ENCODE measurements around the gene FRMD1.

DNA sequence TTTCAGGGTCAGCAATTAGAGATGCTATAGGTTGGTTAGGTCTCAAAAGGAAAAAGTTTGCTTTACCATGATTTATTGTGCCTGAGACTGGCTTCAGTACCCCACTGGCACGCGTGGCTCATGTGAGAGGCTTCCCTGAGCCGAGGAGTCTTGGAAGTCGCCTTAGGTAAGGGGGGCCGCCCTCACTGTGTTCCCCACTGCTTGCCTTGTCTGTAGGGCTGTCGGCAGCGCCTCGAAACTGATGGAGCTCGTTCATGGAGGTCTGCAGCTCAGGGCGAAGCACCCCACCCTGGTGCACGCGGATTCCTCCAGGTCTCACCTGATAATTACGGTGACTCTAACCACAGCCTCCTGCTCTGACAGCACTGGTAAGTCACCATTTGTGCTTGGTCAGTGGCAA is 39.2 kb downstream of the FRMD1 start:
- TF ChIP-seq, protein P1, sequence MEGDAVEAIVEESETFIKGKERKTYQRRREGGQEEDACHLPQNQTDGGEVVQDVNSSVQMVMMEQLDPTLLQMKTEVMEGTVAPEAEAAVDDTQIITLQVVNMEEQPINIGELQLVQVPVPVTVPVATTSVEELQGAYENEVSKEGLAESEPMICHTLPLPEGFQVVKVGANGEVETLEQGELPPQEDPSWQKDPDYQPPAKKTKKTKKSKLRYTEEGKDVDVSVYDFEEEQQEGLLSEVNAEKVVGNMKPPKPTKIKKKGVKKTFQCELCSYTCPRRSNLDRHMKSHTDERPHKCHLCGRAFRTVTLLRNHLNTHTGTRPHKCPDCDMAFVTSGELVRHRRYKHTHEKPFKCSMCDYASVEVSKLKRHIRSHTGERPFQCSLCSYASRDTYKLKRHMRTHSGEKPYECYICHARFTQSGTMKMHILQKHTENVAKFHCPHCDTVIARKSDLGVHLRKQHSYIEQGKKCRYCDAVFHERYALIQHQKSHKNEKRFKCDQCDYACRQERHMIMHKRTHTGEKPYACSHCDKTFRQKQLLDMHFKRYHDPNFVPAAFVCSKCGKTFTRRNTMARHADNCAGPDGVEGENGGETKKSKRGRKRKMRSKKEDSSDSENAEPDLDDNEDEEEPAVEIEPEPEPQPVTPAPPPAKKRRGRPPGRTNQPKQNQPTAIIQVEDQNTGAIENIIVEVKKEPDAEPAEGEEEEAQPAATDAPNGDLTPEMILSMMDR (IDR thresholded peaks at IDR 0.05; ENCODE audit: insufficient read depth, low read length): no peak
- no peak for TF ChIP-seq POLR2AphosphoS5 (IDR thresholded peaks at IDR 0.05; ENCODE audit: low read depth)
- no peak for TF ChIP-seq GABPA (IDR thresholded peaks at IDR 0.05; ENCODE audit: low read depth)
